Measurements from ENCODE around the gene RPLP2. TPM values are rescaled to one million over a fixed set of nuclear protein-coding genes. Genes with fewer than 3 reads are reported as not detected.

RPLP2 gene
- total and polyA plus RNA-seq, 4 experiments from 2014 or later, result 1,822 to 5,155 (median 4,314) TPM

GRCh38 chr11:779955-780532 lies 29.7 kb upstream of the RPLP2 start:
- CTCF ChIA-PET (ENCODE audit: partially characterized antibody), result no interaction called here
- DNase-seq, result no peak
- H3K4me3 Mint-ChIP-seq, result peak overlapping the region in 2 of 8 donors; percentile 17 to 43

GRCh38 chr11:782264-783174 lies 27.2 kb upstream of the RPLP2 start:
- Histone ChIP-seq H3K4me3 (ENCODE audit: low read length in 2 of 2) (no peak overlapping the region), H3K36me3 (ENCODE audit: insufficient read depth, low read length) (no peaks in the 10 kb centered on the region), H3K27me3 (ENCODE audit: insufficient read depth, low read length) (no peaks in the 10 kb centered on the region), H3K4me1 (ENCODE audit: insufficient read depth, low read length) (peaks cover 12% of the 10 kb centered on the region), H3K27ac (ENCODE audit: low read depth, low read length) (no peak overlapping the region), H3K9me3 (ENCODE audit: control insufficient read depth in 1 of 2, low read length in 2 of 2) (no peaks in the 10 kb centered on the region)
- intact Hi-C loops (cut with micrococcal nuclease), result no loop called here
- peaks cover 0 to 3% of the 10 kb centered on the region in 2 donors for H3K36me3 Mint-ChIP-seq
- no peak overlapping the region for H3K4me3 Mint-ChIP-seq
- DNase-seq, result peak in 1 of 5 donors; percentile 22
- peaks cover 0 to 2% (median 0%) of the 10 kb centered on the region in 8 donors for H3K9me3 Mint-ChIP-seq
- H3K4me1 Mint-ChIP-seq, result peaks cover 0 to 12% (median 5%) of the 10 kb centered on the region in 4 donors
- no peaks in the 10 kb centered on the region for H3K27me3 Mint-ChIP-seq
- ChIA-PET POLR2A (ENCODE audit: partially characterized antibody) (no interaction called here), CTCF (ENCODE audit: partially characterized antibody) (interaction anchor here (2.4 to 3.6 kb wide), 2 partner anchors 10 to 14 kb away, joined by 6 to 9 read pairs; no protein-coding TSS in a partner anchor)
- H3K27ac Mint-ChIP-seq, result no peak overlapping the region

More at GRCh38 chr11:779955-780532, 29.7 kb upstream of the RPLP2 start:
- H3K4me1 ChIP-seq (ENCODE audit: insufficient read depth, low read length), result peaks cover 29% of the 10 kb centered on the region
- H3K27ac ChIP-seq (ENCODE audit: low read depth, low read length), result no peak overlapping the region
- no peaks in the 10 kb centered on the region for H3K9me3 ChIP-seq (ENCODE audit: control insufficient read depth in 1 of 2, low read length in 2 of 2)
- intact Hi-C loops (cut with micrococcal nuclease), result no loop called here
- Mint-ChIP-seq H3K36me3 (peaks cover 0 to 7% of the 10 kb centered on the region in 2 donors), H3K4me1 (peaks cover 1 to 29% (median 9%) of the 10 kb centered on the region in 4 donors), H3K9me3 (peaks cover 0 to 2% (median 0%) of the 10 kb centered on the region in 8 donors), H3K27me3 (no peaks in the 10 kb centered on the region), H3K27ac (no peak overlapping the region)
- POLR2A ChIA-PET (ENCODE audit: partially characterized antibody), result no interaction called here
- no peaks in the 10 kb centered on the region for H3K36me3 ChIP-seq (ENCODE audit: insufficient read depth, low read length)
- no peaks in the 10 kb centered on the region for H3K27me3 ChIP-seq (ENCODE audit: insufficient read depth, low read length)
- H3K4me3 ChIP-seq (ENCODE audit: low read length in 2 of 2), result no peak overlapping the region

GRCh38 chr11:783581-784015 lies 26.2 kb upstream of the RPLP2 start:
- Histone ChIP-seq H3K36me3 (ENCODE audit: insufficient read depth, low read length) (no peaks in the 10 kb centered on the region), H3K4me3 (ENCODE audit: low read length in 2 of 2) (no peak overlapping the region), H3K27me3 (ENCODE audit: insufficient read depth, low read length) (no peaks in the 10 kb centered on the region), H3K9me3 (ENCODE audit: control insufficient read depth in 1 of 2, low read length in 2 of 2) (no peaks in the 10 kb centered on the region), H3K4me1 (ENCODE audit: insufficient read depth, low read length) (peaks cover 4% of the 10 kb centered on the region), H3K27ac (ENCODE audit: low read depth, low read length) (no peak overlapping the region)
- no peak overlapping the region for H3K27ac Mint-ChIP-seq
- H3K36me3 Mint-ChIP-seq, result peaks cover 0 to 3% of the 10 kb centered on the region in 2 donors
- no peaks in the 10 kb centered on the region for H3K27me3 Mint-ChIP-seq
- H3K9me3 Mint-ChIP-seq, result peaks cover 0 to 2% (median 0%) of the 10 kb centered on the region in 8 donors
- CTCF ChIA-PET (ENCODE audit: partially characterized antibody), result interaction anchor here (2.4 to 3.6 kb wide), 2 partner anchors 9 to 13 kb away, joined by 6 to 9 read pairs; no protein-coding TSS in a partner anchor
- peak in 2 of 5 donors; percentile 22 to 27 for DNase-seq
- intact Hi-C loops (cut with micrococcal nuclease), result no loop called here
- H3K4me1 Mint-ChIP-seq, result peaks cover 2 to 6% (median 4%) of the 10 kb centered on the region in 4 donors
- H3K4me3 Mint-ChIP-seq, result no peak overlapping the region
- POLR2A ChIA-PET (ENCODE audit: partially characterized antibody), result interaction anchor here (1.1 kb wide), 1 partner anchor 37 kb away, joined by 3 read pairs; no protein-coding TSS in a partner anchor

GRCh38 chr11:786235-787083 lies 23.3 kb upstream of the RPLP2 start:
- no peak for DNase-seq
- no peaks in the 10 kb centered on the region for H3K9me3 Mint-ChIP-seq
- no peaks in the 10 kb centered on the region for H3K9me3 ChIP-seq (ENCODE audit: control insufficient read depth in 1 of 2, low read length in 2 of 2)
- ChIA-PET CTCF (ENCODE audit: partially characterized antibody) (interaction anchor here (2.0 kb wide), 1 partner anchor 10 kb away, joined by 8 read pairs; no protein-coding TSS in a partner anchor), POLR2A (ENCODE audit: partially characterized antibody) (interaction anchor here (2.7 kb wide), 1 partner anchor 10 kb away, joined by 13 read pairs; no protein-coding TSS in a partner anchor)
- H3K4me1 Mint-ChIP-seq, result peaks cover 0 to 6% (median 2%) of the 10 kb centered on the region in 4 donors
- H3K27me3 ChIP-seq (ENCODE audit: insufficient read depth, low read length), result peaks cover 4% of the 10 kb centered on the region
- no peak overlapping the region for H3K4me3 ChIP-seq (ENCODE audit: low read length in 2 of 2)
- peaks cover 0 to 6% of the 10 kb centered on the region in 2 donors for H3K36me3 Mint-ChIP-seq
- intact Hi-C loops (cut with micrococcal nuclease), result no loop called here
- H3K27ac ChIP-seq (ENCODE audit: low read depth, low read length), result no peak overlapping the region
- no peaks in the 10 kb centered on the region for H3K27me3 Mint-ChIP-seq
- no peaks in the 10 kb centered on the region for H3K36me3 ChIP-seq (ENCODE audit: insufficient read depth, low read length)
- no peak overlapping the region for H3K27ac Mint-ChIP-seq
- peaks cover 5% of the 10 kb centered on the region for H3K4me1 ChIP-seq (ENCODE audit: insufficient read depth, low read length)
- peak overlapping the region in 1 of 8 donors; percentile 30 for H3K4me3 Mint-ChIP-seq

- peaks cover 5% of the 10 kb centered on the region for H3K4me1 ChIP-seq (ENCODE audit: insufficient read depth, low read length)
- Mint-ChIP-seq H3K4me3 (no peak overlapping the region), H3K36me3 (peaks cover 0 to 6% of the 10 kb centered on the region in 2 donors), H3K9me3 (no peaks in the 10 kb centered on the region), H3K4me1 (peaks cover 0 to 6% (median 2%) of the 10 kb centered on the region in 4 donors), H3K27me3 (no peaks in the 10 kb centered on the region), H3K27ac (no peak overlapping the region)
- peaks cover 4% of the 10 kb centered on the region for H3K27me3 ChIP-seq (ENCODE audit: insufficient read depth, low read length)
- ChIA-PET CTCF (ENCODE audit: partially characterized antibody) (no interaction called here), POLR2A (ENCODE audit: partially characterized antibody) (interaction anchor here (2.7 kb wide), 1 partner anchor 9 kb away, joined by 13 read pairs; no protein-coding TSS in a partner anchor)
- H3K9me3 ChIP-seq (ENCODE audit: control insufficient read depth in 1 of 2, low read length in 2 of 2), result no peaks in the 10 kb centered on the region
- DNase-seq, result no peak
- H3K36me3 ChIP-seq (ENCODE audit: insufficient read depth, low read length), result no peaks in the 10 kb centered on the region
- H3K4me3 ChIP-seq (ENCODE audit: low read length in 2 of 2), result no peak overlapping the region
- H3K27ac ChIP-seq (ENCODE audit: low read depth, low read length), result no peak overlapping the region
- intact Hi-C loops (cut with micrococcal nuclease), result no loop called here
Observed at GRCh38 chr11:787084-787675, 22.6 kb upstream of the RPLP2 start.

- no peaks in the 10 kb centered on the region for H3K9me3 ChIP-seq (ENCODE audit: control insufficient read depth in 1 of 2, low read length in 2 of 2)
- H3K36me3 ChIP-seq (ENCODE audit: insufficient read depth, low read length), result no peaks in the 10 kb centered on the region
- ChIA-PET POLR2A (ENCODE audit: partially characterized antibody) (no interaction called here), CTCF (ENCODE audit: partially characterized antibody) (no interaction called here)
- intact Hi-C loops (cut with micrococcal nuclease), result no loop called here
- peaks cover 4% of the 10 kb centered on the region for H3K27me3 ChIP-seq (ENCODE audit: insufficient read depth, low read length)
- Mint-ChIP-seq H3K4me1 (peaks cover 0 to 6% (median 2%) of the 10 kb centered on the region in 4 donors), H3K27ac (peak overlapping the region in 1 of 7 donors; percentile 18), H3K4me3 (no peak overlapping the region), H3K27me3 (no peaks in the 10 kb centered on the region), H3K9me3 (no peaks in the 10 kb centered on the region), H3K36me3 (peaks cover 0 to 6% of the 10 kb centered on the region in 2 donors)
- no peak overlapping the region for H3K4me3 ChIP-seq (ENCODE audit: low read length in 2 of 2)
- no peak for DNase-seq
- H3K4me1 ChIP-seq (ENCODE audit: insufficient read depth, low read length), result peaks cover 5% of the 10 kb centered on the region
- no peak overlapping the region for H3K27ac ChIP-seq (ENCODE audit: low read depth, low read length)
Observed at GRCh38 chr11:788009-788640, 21.6 kb upstream of the RPLP2 start.
